SU-DHL-6 (cell line): ENCODE measurements around the gene TMTC1.

Experiments
- CTCF ChIP-seq: fragments of 200-600 bp; sonication (generic); IDR thresholded peaks from one replicate; pipeline ENCODE4 v1.5.1; 2017; ENCODE audit warnings: antibody characterized with exemption, mild to moderate bottlenecking, low read length, moderate library complexity; ENCODE audit not compliant: insufficient read depth, poor library complexity, severe bottlenecking
- EZH2phosphoT487 ChIP-seq: fragments of 200-600 bp; sonication (generic), shearing (Covaris generic); conservative IDR thresholded peaks from 2 replicates; pipeline ENCODE4 v1.6.1; 2018; ENCODE audit warnings: mild to moderate bottlenecking, antibody characterized with exemption, low read length, moderate library complexity, mixed read lengths

- TF ChIP-seq CTCF: no peak
- TF ChIP-seq EZH2phosphoT487: no peak
Measured at GRCh38 chr12:29794862-29795261, 11.1 kb upstream of the TMTC1 start.
